Karpas-422 (cell line): ENCODE results near the gene PLCH2. TPM values are rescaled to one million over a fixed set of nuclear protein-coding genes. Genes with fewer than 3 reads are reported as not detected.
"Not testable (repeated sequence)": the region's sequence is repeated elsewhere in the genome, so short reads cannot be mapped to it uniquely, and the experiment has no call there.

Experiments used
- DNase-seq: peaks from one replicate; pipeline ENCODE4 v3.0.0-alpha.2; 2015
- H2AFZ ChIP-seq: fragments of 200-600 bp; sonication (generic); 2 replicates; pipeline ENCODE4 v1.6.1; 2014; ENCODE audit warnings: antibody characterized with exemption, low read length, mixed read lengths
- H3K27ac ChIP-seq: fragments of 200-600 bp; sonication (generic); 2 replicates; pipeline ENCODE4 v1.5.1; 2014; ENCODE audit warnings: mild to moderate bottlenecking, low read length, moderate library complexity
- H3K27me3 ChIP-seq: fragments of 200-600 bp; sonication (generic); 2 replicates; pipeline ENCODE4 v1.6.1; 2014; ENCODE audit warnings: low read length, mixed read lengths
- H3K36me3 ChIP-seq: fragments of 200-600 bp; sonication (generic); 2 replicates; pipeline ENCODE4 v1.6.1; 2014; ENCODE audit warnings: low read length, mixed read lengths; ENCODE audit not compliant: insufficient read depth
- H3K4me1 ChIP-seq: fragments of 200-600 bp; sonication (generic); 2 replicates; pipeline ENCODE4 v1.6.1; 2014; ENCODE audit warnings: mild to moderate bottlenecking, low read length, mixed read lengths
- H3K4me2 ChIP-seq: fragments of 200-600 bp; sonication (generic); 2 replicates; pipeline ENCODE4 v1.6.1; 2014; ENCODE audit warnings: low read length, low read depth, mild to moderate bottlenecking; ENCODE audit not compliant: poor library complexity, severe bottlenecking
- H3K4me3 ChIP-seq: fragments of 200-600 bp; sonication (generic); 2 replicates; pipeline ENCODE4 v1.5.1; 2014; ENCODE audit warnings: mild to moderate bottlenecking, antibody characterized with exemption, low read length, mixed read lengths
- H3K79me2 ChIP-seq: fragments of 200-600 bp; sonication (generic); 2 replicates; pipeline ENCODE4 v1.6.1; 2014; ENCODE audit warnings: mild to moderate bottlenecking, low read length, mixed read lengths
- H3K9ac ChIP-seq: fragments of 200-600 bp; sonication (generic); 2 replicates; pipeline ENCODE4 v1.6.0; 2014; ENCODE audit warnings: low read length
- H3K9me2 ChIP-seq: fragments of 200-600 bp; sonication (generic), shearing (Covaris generic); replicated peaks from 2 replicates; pipeline ENCODE4 v1.6.0; 2014; ENCODE audit warnings: mild to moderate bottlenecking, low read length, moderate library complexity; ENCODE audit not compliant: insufficient read depth
- H3K9me3 ChIP-seq: fragments of 300-700, 200-600 bp; sonication (generic); 2 replicates; pipeline ENCODE4 v1.6.1; 2014; ENCODE audit warnings: low read length, mixed read lengths
- H4K20me1 ChIP-seq: fragments of 200-600 bp; sonication (generic); 2 replicates; pipeline ENCODE4 v1.6.1; 2014; ENCODE audit warnings: mild to moderate bottlenecking, antibody characterized with exemption, low read length, low read depth; ENCODE audit not compliant: insufficient read depth
- total RNA-seq: library from RNA; depleted of rRNA; stranded (reverse); fragments of >200 nt; shearing (Covaris generic); gene quantifications from 2 replicates; pipeline ENCODE4 v1.2.3, GENCODE V29; 2014; ENCODE audit warnings: low replicate concordance

Gene PLCH2
- total RNA-seq, 1 experiment from 2014 or later, result 0.19 TPM

DNA sequence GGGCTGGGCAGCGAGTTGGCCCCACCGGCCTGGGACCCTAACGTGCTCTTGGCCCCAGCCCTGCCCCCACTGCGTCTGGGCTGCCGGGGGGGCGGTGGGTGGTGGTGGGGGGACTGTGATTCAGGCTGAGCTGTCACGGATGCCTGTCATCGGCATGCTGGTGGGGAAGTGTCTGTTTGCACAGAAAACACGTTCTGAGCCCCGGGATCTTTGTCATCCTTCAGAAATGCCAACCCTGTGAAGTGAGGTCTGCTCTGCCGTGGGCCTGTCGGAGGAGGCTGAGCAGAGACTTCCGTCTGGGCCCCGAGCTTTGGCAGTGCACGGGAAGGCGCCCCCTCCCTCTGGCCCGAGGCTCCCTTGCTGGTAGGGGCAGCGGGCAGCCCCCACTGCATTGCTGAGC lies 24.3 kb upstream of the PLCH2 start:
- Histone ChIP-seq H3K9me2 (no peaks in the 10 kb centered on the region), H3K27ac (no peak overlapping the region), H3K4me2 (no peak overlapping the region), H3K27me3 (no peaks in the 10 kb centered on the region), H2AFZ (no peak overlapping the region), H3K79me2 (no peaks in the 10 kb centered on the region), H3K9ac (no peak overlapping the region), H3K4me1 (peaks cover 25% of the 10 kb centered on the region), H4K20me1 (no peaks in the 10 kb centered on the region; the same call in 1 of the 2 replicates), H3K4me3 (no peak overlapping the region), H3K9me3 (no peaks in the 10 kb centered on the region), H3K36me3 (no peaks in the 10 kb centered on the region)
- no peak for DNase-seq

DNA sequence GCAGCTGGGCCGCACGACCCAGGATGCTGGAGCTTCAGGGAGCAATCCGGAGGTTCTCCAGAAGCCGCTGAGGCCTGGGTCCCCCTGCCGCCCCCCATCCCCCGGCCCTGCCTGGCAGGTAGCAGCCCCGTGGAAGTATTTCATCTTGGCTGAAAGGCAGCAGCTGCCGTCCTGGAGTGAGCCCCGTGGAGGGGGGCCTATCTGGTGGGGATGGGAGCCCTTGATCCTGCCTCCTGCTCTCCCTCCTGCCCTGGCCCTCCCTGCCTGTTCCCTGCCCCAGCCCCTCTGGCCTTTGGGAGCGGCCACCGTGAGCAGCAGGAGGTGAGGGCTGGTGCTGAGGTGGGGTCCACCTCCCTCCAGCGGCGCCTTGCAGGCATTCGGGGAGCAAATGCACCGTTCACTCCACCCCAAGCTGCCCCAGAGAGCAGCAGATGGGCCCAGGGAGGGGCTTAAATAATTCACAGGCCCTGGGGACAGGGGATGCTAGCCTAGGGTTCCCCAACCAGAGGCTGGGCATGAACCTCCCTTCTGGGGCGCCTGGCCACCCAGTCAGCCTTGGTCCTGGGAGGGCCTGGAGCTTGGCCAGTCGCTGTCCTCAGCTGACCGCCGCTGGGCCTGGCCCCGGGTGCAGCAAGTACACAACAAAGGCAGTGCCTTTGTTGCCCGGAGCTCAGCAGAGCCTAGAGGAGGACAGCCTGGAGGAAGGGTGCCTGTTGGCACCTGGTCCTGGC lies 23.7 kb upstream of the PLCH2 start:
- Histone ChIP-seq H3K4me2 (peak overlapping the region; percentile 19), H3K9me3 (no peaks in the 10 kb centered on the region), H3K79me2 (no peaks in the 10 kb centered on the region), H3K27ac (no peak overlapping the region), H3K27me3 (no peaks in the 10 kb centered on the region), H2AFZ (no peak overlapping the region), H3K9me2 (no peaks in the 10 kb centered on the region), H4K20me1 (peaks cover 4% of the 10 kb centered on the region; the same call in 1 of the 2 replicates), H3K4me3 (no peak overlapping the region), H3K9ac (no peak overlapping the region), H3K36me3 (no peaks in the 10 kb centered on the region), H3K4me1 (peaks cover 25% of the 10 kb centered on the region)
- no peak for DNase-seq

DNA sequence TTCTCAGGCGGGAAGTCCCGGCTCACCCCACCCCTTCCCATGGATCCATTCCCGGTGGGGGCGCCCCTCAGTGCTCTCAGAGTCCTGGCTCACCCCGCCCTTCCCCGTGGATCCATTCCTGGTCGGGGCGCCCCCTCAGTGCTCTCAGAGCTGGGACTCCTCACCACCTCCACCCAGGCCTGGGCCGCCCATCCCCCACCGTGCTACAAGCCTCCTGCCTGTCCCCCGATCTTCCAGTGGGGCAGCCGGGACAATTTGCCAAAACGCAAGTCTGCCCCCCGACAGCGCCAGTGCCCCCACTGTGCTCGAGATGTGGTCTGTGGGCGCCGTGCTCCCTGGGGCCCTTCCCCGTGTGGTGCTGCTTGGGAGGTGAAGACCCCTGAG lies 23.2 kb upstream of the PLCH2 start:
- no peak for DNase-seq
- H3K4me1 ChIP-seq, result peaks cover 25% of the 10 kb centered on the region
- no peak overlapping the region for H2AFZ ChIP-seq

DNA sequence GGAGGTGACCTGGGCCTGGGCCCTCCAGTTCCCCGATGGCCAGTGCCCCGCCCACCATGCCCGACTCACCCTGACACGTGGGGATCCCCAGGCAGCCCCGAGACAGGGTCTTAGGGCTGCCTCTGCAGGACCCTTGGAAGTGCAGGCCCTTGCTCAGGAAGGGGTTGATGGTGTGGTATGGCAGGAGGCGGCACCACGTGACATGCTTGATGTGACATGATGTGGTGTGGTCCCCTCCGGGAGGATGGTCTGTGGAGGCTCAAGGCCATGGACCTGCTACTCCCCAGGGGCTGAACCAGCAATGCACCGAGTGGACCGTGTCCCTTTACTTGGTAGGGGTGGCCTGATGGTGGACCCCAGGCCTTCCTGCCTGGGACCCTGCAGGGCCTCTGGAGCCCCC lies 21.9 kb upstream of the PLCH2 start:
- no peak overlapping the region for H3K27ac ChIP-seq
- no peaks in the 10 kb centered on the region for H3K79me2 ChIP-seq
- no peak overlapping the region for H3K9ac ChIP-seq
- peaks cover 25% of the 10 kb centered on the region for H3K4me1 ChIP-seq
- no peak overlapping the region for H2AFZ ChIP-seq
- no peak for DNase-seq
- no peaks in the 10 kb centered on the region for H3K36me3 ChIP-seq
- no peaks in the 10 kb centered on the region for H3K9me2 ChIP-seq
- no peaks in the 10 kb centered on the region for H3K27me3 ChIP-seq
- H3K4me2 ChIP-seq, result no peak overlapping the region
- no peak overlapping the region for H3K4me3 ChIP-seq
- H4K20me1 ChIP-seq, result peaks cover 12% of the 10 kb centered on the region; the same call in 1 of the 2 replicates
- H3K9me3 ChIP-seq, result no peaks in the 10 kb centered on the region

More for the DNA sequence above, 23.2 kb upstream of the PLCH2 start:
- H3K4me3 ChIP-seq, result no peak overlapping the region
- H3K9me2 ChIP-seq, result no peaks in the 10 kb centered on the region
- H3K36me3 ChIP-seq, result no peaks in the 10 kb centered on the region
- H3K27ac ChIP-seq, result no peak overlapping the region
- H4K20me1 ChIP-seq, result peaks cover 7% of the 10 kb centered on the region; the same call in 1 of the 2 replicates
- no peak overlapping the region for H3K9ac ChIP-seq
- H3K4me2 ChIP-seq, result no peak overlapping the region
- H3K27me3 ChIP-seq, result no peaks in the 10 kb centered on the region
- H3K9me3 ChIP-seq, result no peaks in the 10 kb centered on the region
- H3K79me2 ChIP-seq, result no peaks in the 10 kb centered on the region

DNA sequence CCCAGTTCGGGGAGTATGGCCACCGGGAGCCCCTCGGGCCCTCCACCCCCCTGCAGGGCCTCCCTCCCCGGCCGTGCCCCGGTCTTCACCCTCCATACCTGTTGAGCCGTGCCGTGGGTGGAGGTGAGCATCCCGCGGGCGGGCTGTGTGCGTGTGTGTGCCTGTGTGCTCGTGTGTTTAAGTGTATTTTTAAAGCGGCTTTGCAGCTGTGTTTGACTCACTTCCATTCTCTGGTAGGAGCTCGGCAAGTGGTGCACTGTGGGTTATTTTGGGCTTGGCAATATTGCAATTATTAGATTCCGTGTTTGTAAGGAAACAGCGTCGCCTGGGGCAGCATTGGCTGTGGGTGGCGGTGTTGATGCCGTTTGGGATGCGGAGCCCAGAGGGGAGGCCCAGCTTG lies 20.3 kb upstream of the PLCH2 start:
- no peak overlapping the region for H3K27ac ChIP-seq
- H3K9me2 ChIP-seq, result no peaks in the 10 kb centered on the region
- H3K79me2 ChIP-seq, result no peaks in the 10 kb centered on the region
- H2AFZ ChIP-seq, result no peak overlapping the region
- H3K27me3 ChIP-seq, result no peaks in the 10 kb centered on the region
- H3K4me3 ChIP-seq, result no peak overlapping the region
- H4K20me1 ChIP-seq, result peaks cover 12% of the 10 kb centered on the region; the same call in 1 of the 2 replicates
- H3K9ac ChIP-seq, result no peak overlapping the region
- H3K4me2 ChIP-seq, result no peak overlapping the region
- H3K4me1 ChIP-seq, result peaks cover 16% of the 10 kb centered on the region
- DNase-seq, result no peak
- H3K9me3 ChIP-seq, result no peaks in the 10 kb centered on the region
- H3K36me3 ChIP-seq, result no peaks in the 10 kb centered on the region

DNA sequence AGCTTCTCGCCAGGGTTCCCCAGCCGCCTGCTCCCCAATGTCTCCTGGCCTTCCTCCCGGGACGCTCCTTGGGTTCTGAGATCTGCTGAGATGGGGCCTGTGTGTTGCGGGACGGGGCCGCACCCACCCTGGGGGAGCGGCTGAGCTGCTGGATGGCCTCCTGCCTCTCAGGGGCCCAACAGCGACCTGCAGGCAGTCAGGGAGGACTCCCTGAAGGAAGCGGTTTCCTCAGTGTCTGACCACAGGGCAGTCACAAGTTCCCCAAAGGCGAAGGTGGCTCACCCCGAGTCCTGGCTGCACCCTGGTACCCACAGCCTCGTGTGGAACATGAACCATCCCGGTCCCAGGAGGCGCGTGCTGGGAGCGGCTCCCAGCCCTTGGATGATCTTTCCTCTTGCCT lies 18.6 kb upstream of the PLCH2 start:
- peaks cover 5% of the 10 kb centered on the region for H3K4me1 ChIP-seq
- H4K20me1 ChIP-seq, result peaks cover 13% of the 10 kb centered on the region; the same call in 1 of the 2 replicates
- H3K9ac ChIP-seq, result no peak overlapping the region
- no peaks in the 10 kb centered on the region for H3K9me2 ChIP-seq
- no peak overlapping the region for H3K27ac ChIP-seq
- H2AFZ ChIP-seq, result no peak overlapping the region
- H3K9me3 ChIP-seq, result no peaks in the 10 kb centered on the region
- H3K4me2 ChIP-seq, result no peak overlapping the region
- H3K79me2 ChIP-seq, result no peaks in the 10 kb centered on the region
- DNase-seq, result no peak
- H3K4me3 ChIP-seq, result no peak overlapping the region
- H3K36me3 ChIP-seq, result no peaks in the 10 kb centered on the region
- no peaks in the 10 kb centered on the region for H3K27me3 ChIP-seq

DNA sequence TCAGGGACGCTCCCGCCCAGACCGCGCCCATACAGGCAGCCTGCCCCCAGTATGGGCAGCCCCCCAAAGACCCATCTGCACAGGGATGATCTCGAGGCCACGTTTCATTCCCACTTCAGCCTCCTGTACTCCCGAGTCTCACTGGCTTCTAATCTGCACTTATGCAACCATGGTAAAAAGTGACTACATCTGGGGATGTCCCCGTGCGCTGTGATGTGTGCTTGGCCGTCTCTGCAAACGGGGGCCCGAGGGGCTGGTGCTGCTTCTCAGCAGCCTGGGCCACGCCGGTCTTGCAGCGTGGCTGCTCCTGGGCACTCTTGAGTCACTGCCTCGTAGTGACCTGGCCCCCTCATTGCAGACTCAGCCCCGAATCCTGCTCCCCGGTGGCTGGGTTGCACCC lies 17.4 kb upstream of the PLCH2 start:
- Histone ChIP-seq H3K27ac (no peak overlapping the region), H3K79me2 (no peaks in the 10 kb centered on the region), H3K4me1 (0 out of 2 replicates have a peak, but pooled peaks cover 2% of the 10 kb centered on the region), H3K4me2 (no peak overlapping the region), H3K27me3 (no peaks in the 10 kb centered on the region), H3K36me3 (no peaks in the 10 kb centered on the region), H4K20me1 (peaks cover 15% of the 10 kb centered on the region; the same call in 1 of the 2 replicates), H3K9ac (no peak overlapping the region), H3K9me3 (no peaks in the 10 kb centered on the region), H2AFZ (no peak overlapping the region), H3K9me2 (no peaks in the 10 kb centered on the region), H3K4me3 (no peak overlapping the region)
- no peak for DNase-seq

DNA sequence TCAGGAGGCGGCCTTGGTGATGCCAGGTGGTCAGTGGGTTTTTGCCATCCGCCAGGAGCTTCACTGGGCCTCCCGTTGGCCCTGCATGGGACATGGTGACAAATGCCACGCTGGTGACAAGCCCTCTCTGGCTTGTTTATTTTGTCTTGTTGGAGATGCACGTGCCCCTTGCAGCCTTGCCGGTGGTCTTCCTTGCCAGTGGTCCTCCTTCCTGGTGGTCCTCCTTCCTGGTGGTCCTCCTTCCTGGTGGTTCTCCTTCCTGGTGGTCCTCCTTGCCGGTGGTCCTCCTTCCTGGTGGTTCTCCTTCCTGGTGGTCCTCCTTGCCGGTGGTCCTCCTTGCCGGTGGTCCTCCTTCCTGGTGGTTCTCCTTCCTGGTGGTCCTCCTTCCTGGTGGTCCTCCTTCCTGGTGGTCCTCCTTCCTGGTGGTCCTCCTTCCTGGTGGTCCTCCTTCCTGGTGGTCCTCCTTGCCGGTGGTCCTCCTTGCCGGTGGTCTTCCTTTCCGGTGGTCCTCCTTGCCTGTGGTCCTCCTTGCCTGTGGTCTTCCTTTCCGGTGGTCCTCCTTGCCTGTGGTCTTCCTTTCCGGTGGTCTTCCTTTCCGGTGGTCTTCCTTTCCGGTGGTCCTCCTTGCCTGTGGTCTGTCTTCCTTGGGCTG lies 16.9 kb upstream of the PLCH2 start:
- not testable (repeated sequence) for H3K9ac ChIP-seq, DNase-seq, H3K4me1 ChIP-seq, H3K4me3 ChIP-seq, H3K27ac ChIP-seq, H3K4me2 ChIP-seq, H3K79me2 ChIP-seq, H3K27me3 ChIP-seq, H3K9me2 ChIP-seq, H2AFZ ChIP-seq, H3K36me3 ChIP-seq, H3K9me3 ChIP-seq
- H4K20me1 ChIP-seq, result peaks cover 15% of the 10 kb centered on the region; the same call in 1 of the 2 replicates
